Astrocyte (in vitro differentiated cells and primary cell): ENCODE measurements around the gene DEXI.

Experiments
- CTCF ChIP-seq: IDR thresholded peaks from 2 replicates; pipeline ENCODE4 v1.5.1; 2011; ENCODE audit warnings: low read depth, mild to moderate bottlenecking, inconsistent platforms, low read length, moderate library complexity; ENCODE audit not compliant: insufficient read depth
- EZH2 ChIP-seq: IDR thresholded peaks from 2 replicates; pipeline ENCODE4 v1.6.1; 2012; ENCODE audit warnings: mild to moderate bottlenecking, low read length, inconsistent platforms; ENCODE audit not compliant: insufficient read depth

GRCh38 chr16:10879681-10880589 lies 62.3 kb downstream of the DEXI start:
- TF ChIP-seq CTCF (no peak), EZH2 (no peak)
